ENCODE results near the gene ARL11.

The ARL11 gene

GRCh38 chr13:49643035-49643646 lies 14.8 kb downstream of the ARL11 start:
- no peak for DNase-seq (ENCODE audit: low spot score)
- no peak for TF ChIP-seq CTCF (IDR thresholded peaks at IDR 0.05; ENCODE audit: extremely low read depth, missing control alignments)

GRCh38 chr13:49645451-49645850 lies 17.1 kb downstream of the ARL11 start:
- DNase-seq (ENCODE audit: low spot score), result no peak
- no peak for TF ChIP-seq CTCF (IDR thresholded peaks at IDR 0.05; ENCODE audit: extremely low read depth, missing control alignments)

- DNase-seq (ENCODE audit: low spot score), result no peak
- TF ChIP-seq CTCF (IDR thresholded peaks at IDR 0.05; ENCODE audit: extremely low read depth, missing control alignments), result no peak
These were observed 18.4 kb downstream of the ARL11 start for GRCh38 chr13:49646688-49647087.

GRCh38 chr13:49649244-49649962 lies 21.1 kb downstream of the ARL11 start:
- no peak for DNase-seq (ENCODE audit: low spot score)
- no peak for TF ChIP-seq CTCF (IDR thresholded peaks at IDR 0.05; ENCODE audit: extremely low read depth, missing control alignments)

GRCh38 chr13:49649963-49650312 lies 21.6 kb downstream of the ARL11 start:
- TF ChIP-seq CTCF (IDR thresholded peaks at IDR 0.05; ENCODE audit: extremely low read depth, missing control alignments), result no peak
- no peak for DNase-seq (ENCODE audit: low spot score)

GRCh38 chr13:49651570-49652354 lies 23.5 kb downstream of the ARL11 start:
- no peak for DNase-seq (ENCODE audit: low spot score)
- no peak for TF ChIP-seq CTCF (IDR thresholded peaks at IDR 0.05; ENCODE audit: extremely low read depth, missing control alignments)

Measured in GM20000 (cell line).